Measurements from ENCODE around the gene PLCL1.

The PLCL1 gene

DNA sequence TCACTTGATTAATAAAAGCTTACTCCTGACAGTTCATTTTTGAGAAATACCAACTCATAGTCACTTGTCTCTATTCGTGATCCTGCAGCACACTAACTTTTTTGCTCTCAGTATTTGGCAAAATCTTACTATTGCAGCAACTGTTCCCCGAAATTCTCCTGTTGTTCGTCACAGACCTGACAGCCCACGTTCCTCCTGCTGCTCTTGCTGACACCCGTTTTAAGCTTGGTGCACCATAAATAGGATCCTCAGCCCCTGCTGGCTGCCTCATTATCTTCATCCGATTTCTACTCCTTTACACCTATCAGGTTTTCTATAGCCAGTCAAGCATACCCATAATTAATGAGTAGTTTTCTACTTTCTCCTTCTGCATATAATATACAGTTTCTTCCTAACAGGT lies 368.8 kb downstream of the PLCL1 start:
- TF ChIP-seq CTCF (IDR thresholded peaks at IDR 0.05; ENCODE audit: borderline replicate concordance, control extremely low read depth, extremely low read depth, insufficient read depth, missing control alignments), result no peak
- in situ Hi-C loops (cut with MboI; ENCODE audit: low sequenced_read_pairs, unreplicated experiment), result no loop called here
- DNase-seq (ENCODE audit: low spot score), result no peak

- TF ChIP-seq CTCF (IDR thresholded peaks at IDR 0.05; ENCODE audit: borderline replicate concordance, control extremely low read depth, extremely low read depth, insufficient read depth, missing control alignments), result no peak
- in situ Hi-C loops (cut with MboI; ENCODE audit: low sequenced_read_pairs, unreplicated experiment), result no loop called here
- DNase-seq (ENCODE audit: low spot score), result no peak
Observed at GRCh38 chr2:198173864-198174263, 369.5 kb downstream of the PLCL1 start.

DNA sequence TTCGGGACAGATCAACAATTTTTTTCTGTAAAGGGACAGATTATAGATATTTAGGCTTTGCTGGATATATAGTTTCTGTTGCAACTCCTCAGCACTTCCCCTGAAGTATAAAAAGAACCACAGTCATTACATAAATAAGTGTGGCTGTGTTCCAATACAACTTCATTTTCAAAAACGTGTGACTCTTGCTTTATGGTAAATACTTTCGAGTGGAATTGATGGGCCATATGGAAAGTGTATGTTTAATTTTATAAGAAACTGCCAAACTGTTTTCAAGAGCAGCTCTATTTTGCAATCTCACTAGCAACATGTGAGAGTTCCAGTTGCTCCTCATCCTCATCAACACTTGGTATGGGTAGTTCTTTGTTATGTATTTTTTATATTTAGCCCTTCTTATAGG lies 370.9 kb downstream of the PLCL1 start:
- TF ChIP-seq CTCF (IDR thresholded peaks at IDR 0.05; ENCODE audit: borderline replicate concordance, control extremely low read depth, extremely low read depth, insufficient read depth, missing control alignments), result no peak
- no peak for DNase-seq (ENCODE audit: low spot score)
- in situ Hi-C loops (cut with MboI; ENCODE audit: low sequenced_read_pairs, unreplicated experiment), result no loop called here

DNA sequence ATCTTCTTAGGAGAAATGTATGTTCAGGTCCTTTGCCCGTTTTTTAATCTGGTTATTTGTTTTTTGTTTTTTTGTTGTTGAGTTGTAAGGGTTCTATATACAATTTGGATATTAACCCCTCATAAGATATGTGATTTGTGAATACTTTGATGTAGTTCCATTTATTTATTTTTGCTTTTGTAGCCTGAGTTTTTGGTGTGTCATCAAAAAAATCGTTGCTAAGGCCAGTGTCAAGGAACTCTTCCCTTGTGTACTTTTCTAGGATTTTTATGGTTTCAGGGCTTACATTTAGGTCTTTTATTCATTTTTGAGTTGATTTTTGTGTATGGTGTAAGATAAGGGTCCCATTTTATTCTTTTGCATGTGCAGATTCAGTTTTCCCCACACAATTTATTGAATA lies 372.6 kb downstream of the PLCL1 start:
- in situ Hi-C loops (cut with MboI; ENCODE audit: low sequenced_read_pairs, unreplicated experiment), result no loop called here
- DNase-seq (ENCODE audit: low spot score), result no peak
- no peak for TF ChIP-seq CTCF (IDR thresholded peaks at IDR 0.05; ENCODE audit: borderline replicate concordance, control extremely low read depth, extremely low read depth, insufficient read depth, missing control alignments)

DNA sequence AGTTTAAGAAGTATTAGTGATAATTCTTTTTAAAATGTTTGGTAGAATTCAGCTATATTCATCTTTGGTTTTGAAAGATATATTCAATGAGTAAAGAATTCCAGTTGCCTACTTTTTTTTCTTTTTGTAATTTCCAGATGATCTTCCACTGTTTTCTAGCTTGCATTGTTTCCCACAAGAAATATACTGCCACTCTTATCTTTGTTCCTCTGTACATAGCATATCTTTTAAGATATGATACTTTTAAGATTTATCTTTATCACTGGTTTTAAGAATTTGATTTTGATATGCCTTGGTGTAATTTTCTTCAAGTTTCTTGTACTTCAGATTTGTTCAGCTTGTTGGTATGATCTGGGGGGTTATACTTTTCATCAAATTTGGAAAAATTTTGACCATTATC lies 374.4 kb downstream of the PLCL1 start:
- TF ChIP-seq CTCF (IDR thresholded peaks at IDR 0.05; ENCODE audit: borderline replicate concordance, control extremely low read depth, extremely low read depth, insufficient read depth, missing control alignments), result no peak

DNA sequence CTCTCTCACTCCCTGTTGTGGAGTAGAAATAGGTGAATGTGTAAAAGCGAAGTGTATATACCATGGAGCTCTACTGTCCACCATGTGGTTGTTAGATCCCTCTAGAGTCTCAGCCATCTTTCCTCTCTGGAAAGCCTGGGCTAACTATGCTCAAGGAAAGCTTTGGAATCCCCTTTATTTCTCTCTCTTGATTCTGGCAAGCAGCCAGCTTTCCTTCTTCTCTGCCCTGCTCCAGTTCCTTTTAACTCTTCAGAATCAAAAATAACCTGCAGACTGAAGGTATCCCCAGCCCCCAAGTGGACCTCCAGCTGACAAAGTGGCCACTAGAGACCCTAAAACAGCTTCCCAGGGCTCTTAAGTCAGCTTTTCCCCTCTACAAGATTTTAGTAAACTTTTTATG lies 381.9 kb downstream of the PLCL1 start:
- in situ Hi-C loops (cut with MboI; ENCODE audit: low sequenced_read_pairs, unreplicated experiment), result no loop called here
- DNase-seq (ENCODE audit: low spot score), result no peak
- no peak for TF ChIP-seq CTCF (IDR thresholded peaks at IDR 0.05; ENCODE audit: borderline replicate concordance, control extremely low read depth, extremely low read depth, insufficient read depth, missing control alignments)

More for the DNA sequence above, 374.4 kb downstream of the PLCL1 start:
- no peak for DNase-seq (ENCODE audit: low spot score)
- in situ Hi-C loops (cut with MboI; ENCODE audit: low sequenced_read_pairs, unreplicated experiment), result no loop called here

DNA sequence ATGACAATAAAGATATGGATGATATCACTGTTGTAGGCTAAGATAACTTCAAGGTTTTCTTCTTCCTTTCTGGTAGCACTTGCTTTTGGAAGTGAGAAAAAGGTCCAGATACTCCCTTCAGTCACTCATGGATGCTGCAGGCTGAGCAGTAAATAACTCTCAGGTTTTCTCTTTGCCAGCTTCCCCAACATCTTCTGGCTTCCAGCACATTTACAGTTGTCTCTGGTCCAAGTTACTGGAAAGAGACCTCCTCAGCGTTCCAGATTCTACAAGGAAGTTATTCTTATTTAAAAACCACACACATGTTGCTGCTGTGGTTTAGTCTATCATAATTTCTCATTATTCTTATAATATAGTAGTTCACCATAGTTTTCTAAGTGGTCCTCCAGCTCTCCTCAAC lies 383.4 kb downstream of the PLCL1 start:
- DNase-seq (ENCODE audit: low spot score), result no peak
- no peak for TF ChIP-seq CTCF (IDR thresholded peaks at IDR 0.05; ENCODE audit: borderline replicate concordance, control extremely low read depth, extremely low read depth, insufficient read depth, missing control alignments)
- in situ Hi-C loops (cut with MboI; ENCODE audit: low sequenced_read_pairs, unreplicated experiment), result no loop called here

Data from GM13976 (cell line).